HEK293 (cell line): ENCODE data around the gene TPI1.

Source experiments
- CTCF ChIA-PET: fragments of 350-600 bp; formaldehyde crosslinking; extraction: SDS; loops from one replicate; lab custom pipeline; 2021; ENCODE audit warnings: antibody characterized with exemption; lab: Yijun Ruan, JAX
- POLR2A ChIA-PET: fragments of 300-600 bp; formaldehyde crosslinking; extraction: SDS; loops from one replicate; lab custom pipeline; 2020; ENCODE audit warnings: antibody characterized with exemption, inconsistent platforms; lab: Yijun Ruan, JAX
- H3K27ac ChIP-seq: fragments of 200-500 bp; sonication (Bioruptor generic); 2 replicates; pipeline ENCODE4 v1.5.1; 2014; ENCODE audit warnings: low read depth, low read length, control low read depth, inconsistent platforms; ENCODE audit errors: extremely low read depth
- H3K36me3 ChIP-seq, 2 experiments: fragments of 200-500 bp in 1 of 2; sonication (Bioruptor generic) in 1 of 2; 1 replicate in 1 of 2; 2 replicates in 1 of 2; pipeline ENCODE4 v1.5.1; 2014 to 2017; ENCODE audit warnings: inconsistent platforms in 2 of 2, low read length in 2 of 2; ENCODE audit not compliant: control insufficient read depth in 2 of 2, insufficient read depth in 1 of 2
- H3K4me1 ChIP-seq: fragments of 200-500 bp; sonication (Bioruptor generic); 2 replicates; pipeline ENCODE4 v1.5.1; 2014; ENCODE audit warnings: mild to moderate bottlenecking, low read length, inconsistent platforms; ENCODE audit not compliant: control insufficient read depth, insufficient read depth
- H3K4me3 ChIP-seq: 2 replicates; pipeline ENCODE4 v1.5.1; 2011; ENCODE audit warnings: low read depth, mild to moderate bottlenecking, control low read depth, low read length, moderate library complexity
- H3K9me3 ChIP-seq: fragments of 200-500 bp; sonication (Bioruptor generic); 2 replicates; pipeline ENCODE4 v1.5.1; 2014; ENCODE audit warnings: low read depth, low read length, inconsistent platforms; ENCODE audit not compliant: control insufficient read depth, insufficient read depth
- CTCF ChIP-seq: fragments of 450-650 bp; formaldehyde crosslinking; IDR thresholded peaks from 2 replicates; pipeline ENCODE4 v1.5.1; 2016; ENCODE audit warnings: missing biosample characterization, missing genetic modification characterization
- GFI1B ChIP-seq: fragments of 450-650 bp; formaldehyde crosslinking; IDR thresholded peaks from 2 replicates; pipeline ENCODE4 v1.5.1; 2016; ENCODE audit warnings: missing biosample characterization, missing genetic modification characterization
- GLIS1 ChIP-seq: fragments of 450-650 bp; formaldehyde crosslinking; IDR thresholded peaks from 2 replicates; pipeline ENCODE4 v1.5.1; 2016; ENCODE audit warnings: missing biosample characterization, missing genetic modification characterization
- GLIS2 ChIP-seq: fragments of 450-650 bp; formaldehyde crosslinking; IDR thresholded peaks from 2 replicates; pipeline ENCODE4 v1.5.1; 2016; ENCODE audit warnings: missing biosample characterization, missing genetic modification characterization
- KLF9 ChIP-seq: fragments of 450-650 bp; formaldehyde crosslinking; IDR thresholded peaks from 2 replicates; pipeline ENCODE4 v1.5.1; 2016; ENCODE audit warnings: missing biosample characterization, missing genetic modification characterization, low read depth
- SP2 ChIP-seq: fragments of 450-650 bp; formaldehyde crosslinking; IDR thresholded peaks from 2 replicates; pipeline ENCODE4 v1.5.1; 2016; ENCODE audit warnings: missing biosample characterization, missing genetic modification characterization
- ZNF239 ChIP-seq: fragments of 450-650 bp; formaldehyde crosslinking; IDR thresholded peaks from 2 replicates; pipeline ENCODE4 v1.5.1; 2016; ENCODE audit warnings: missing biosample characterization, missing genetic modification characterization
- ZNF248 ChIP-seq: fragments of 450-650 bp; formaldehyde crosslinking; IDR thresholded peaks from 2 replicates; pipeline ENCODE4 v1.5.1; 2017; ENCODE audit warnings: missing biosample characterization, missing genetic modification characterization
- ZNF600 ChIP-seq: fragments of 450-650 bp; formaldehyde crosslinking; IDR thresholded peaks from 2 replicates; pipeline ENCODE4 v1.5.1; 2016; ENCODE audit warnings: missing biosample characterization, missing genetic modification characterization
- ZNF791 ChIP-seq: fragments of 450-650 bp; formaldehyde crosslinking; IDR thresholded peaks from 2 replicates; pipeline ENCODE4 v1.5.1; 2016; ENCODE audit warnings: missing biosample characterization, missing genetic modification characterization
- TF ChIP-seq, protein P1 (sequence below): fragments of 450-650 bp; formaldehyde crosslinking; IDR thresholded peaks from 2 replicates; pipeline ENCODE4 v1.5.1; 2016; ENCODE audit warnings: missing biosample characterization, missing genetic modification characterization
- TF ChIP-seq, protein P2 (sequence below): fragments of 450-650 bp; formaldehyde crosslinking; IDR thresholded peaks from 2 replicates; pipeline ENCODE4 v1.5.1; 2016; ENCODE audit warnings: missing biosample characterization, missing genetic modification characterization

The TPI1 gene

GRCh38 chr12:6823182-6824084 lies 43.9 kb upstream of the TPI1 start:
- TF ChIP-seq KLF9 (no peak), ZNF248 (tag by site-specific recombination) (no peak), GFI1B (tag by site-specific recombination) (no peak), GLIS1 (tag by site-specific recombination) (peak; percentile 71), SP2 (tag by site-specific recombination) (0 out of 2 replicates have a peak, but pooled peaks have one; percentile 10), GLIS2 (tag by site-specific recombination) (peak; percentile 24; the same call in 1 of the 2 replicates), ZNF239 (tag by site-specific recombination) (no peak)
- TF ChIP-seq, protein P1, sequence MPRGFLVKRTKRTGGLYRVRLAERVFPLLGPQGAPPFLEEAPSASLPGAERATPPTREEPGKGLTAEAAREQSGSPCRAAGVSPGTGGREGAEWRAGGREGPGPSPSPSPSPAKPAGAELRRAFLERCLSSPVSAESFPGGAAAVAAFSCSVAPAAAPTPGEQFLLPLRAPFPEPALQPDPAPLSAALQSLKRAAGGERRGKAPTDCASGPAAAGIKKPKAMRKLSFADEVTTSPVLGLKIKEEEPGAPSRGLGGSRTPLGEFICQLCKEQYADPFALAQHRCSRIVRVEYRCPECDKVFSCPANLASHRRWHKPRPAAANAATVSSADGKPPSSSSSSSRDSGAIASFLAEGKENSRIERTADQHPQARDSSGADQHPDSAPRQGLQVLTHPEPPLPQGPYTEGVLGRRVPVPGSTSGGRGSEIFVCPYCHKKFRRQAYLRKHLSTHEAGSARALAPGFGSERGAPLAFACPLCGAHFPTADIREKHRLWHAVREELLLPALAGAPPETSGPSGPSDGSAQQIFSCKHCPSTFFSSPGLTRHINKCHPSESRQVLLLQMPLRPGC (tag by site-specific recombination) = no peak
- Histone ChIP-seq H3K9me3 (no peaks in the 10 kb centered on the region), H3K4me1 (peaks cover 6% of the 10 kb centered on the region; the same call in 1 of the 2 replicates), H3K27ac (no peak overlapping the region), H3K4me3 (no peak overlapping the region), H3K36me3 (peaks cover 0 to 3% of the 10 kb centered on the region in 2 experiments; a peak in 1 of 3 replicates)
- ChIA-PET POLR2A (no interaction called here), CTCF (interaction anchor here (0.6 to 8.1 kb wide), 4 partner anchors 41 to 70 kb away, joined by 3 to 116 read pairs (median 18); partner anchors contain the start of gene MLF2)

DNA sequence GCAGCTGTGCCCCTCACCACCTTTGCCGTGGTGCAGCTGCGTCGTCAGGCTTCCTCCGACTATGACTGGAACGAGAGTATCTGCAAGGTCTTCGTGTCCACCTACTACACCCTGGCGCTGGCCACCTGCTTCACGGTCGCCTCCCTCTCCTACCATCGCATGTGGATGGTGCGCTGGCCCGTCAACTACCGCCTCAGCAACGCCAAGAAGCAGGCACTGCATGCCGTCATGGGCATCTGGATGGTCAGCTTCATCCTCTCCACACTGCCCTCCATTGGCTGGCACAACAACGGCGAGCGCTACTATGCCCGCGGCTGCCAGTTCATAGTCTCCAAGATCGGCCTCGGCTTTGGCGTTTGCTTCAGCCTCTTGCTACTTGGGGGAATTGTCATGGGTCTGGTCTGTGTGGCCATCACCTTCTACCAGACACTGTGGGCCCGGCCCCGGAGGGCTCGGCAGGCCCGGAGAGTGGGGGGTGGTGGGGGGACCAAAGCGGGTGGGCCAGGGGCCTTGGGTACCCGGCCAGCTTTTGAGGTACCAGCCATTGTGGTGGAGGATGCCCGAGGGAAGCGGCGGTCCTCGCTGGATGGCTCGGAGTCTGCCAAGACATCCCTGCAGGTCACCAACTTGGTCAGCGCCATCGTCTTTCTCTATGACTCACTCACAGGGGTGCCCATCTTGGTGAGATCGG lies 43.1 kb upstream of the TPI1 start:
- H3K36me3 ChIP-seq = peaks cover 0 to 3% of the 10 kb centered on the region in 2 experiments; a peak in 1 of 3 replicates
- no peak overlapping the region for H3K4me3 ChIP-seq
- no peak for TF ChIP-seq ZNF791 (tag by site-specific recombination)
- TF ChIP-seq CTCF (tag by site-specific recombination) = 0 out of 2 replicates have a peak, but pooled peaks have one; percentile 22
- TF ChIP-seq, protein P2, sequence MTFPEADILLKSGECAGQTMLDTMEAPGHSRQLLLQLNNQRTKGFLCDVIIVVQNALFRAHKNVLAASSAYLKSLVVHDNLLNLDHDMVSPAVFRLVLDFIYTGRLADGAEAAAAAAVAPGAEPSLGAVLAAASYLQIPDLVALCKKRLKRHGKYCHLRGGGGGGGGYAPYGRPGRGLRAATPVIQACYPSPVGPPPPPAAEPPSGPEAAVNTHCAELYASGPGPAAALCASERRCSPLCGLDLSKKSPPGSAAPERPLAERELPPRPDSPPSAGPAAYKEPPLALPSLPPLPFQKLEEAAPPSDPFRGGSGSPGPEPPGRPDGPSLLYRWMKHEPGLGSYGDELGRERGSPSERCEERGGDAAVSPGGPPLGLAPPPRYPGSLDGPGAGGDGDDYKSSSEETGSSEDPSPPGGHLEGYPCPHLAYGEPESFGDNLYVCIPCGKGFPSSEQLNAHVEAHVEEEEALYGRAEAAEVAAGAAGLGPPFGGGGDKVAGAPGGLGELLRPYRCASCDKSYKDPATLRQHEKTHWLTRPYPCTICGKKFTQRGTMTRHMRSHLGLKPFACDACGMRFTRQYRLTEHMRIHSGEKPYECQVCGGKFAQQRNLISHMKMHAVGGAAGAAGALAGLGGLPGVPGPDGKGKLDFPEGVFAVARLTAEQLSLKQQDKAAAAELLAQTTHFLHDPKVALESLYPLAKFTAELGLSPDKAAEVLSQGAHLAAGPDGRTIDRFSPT (tag by site-specific recombination) = 0 out of 2 replicates have a peak, but pooled peaks have one; percentile 26
- 0 out of 2 replicates have a peak, but pooled peaks have one; percentile 18 for TF ChIP-seq ZNF600
- H3K9me3 ChIP-seq = no peaks in the 10 kb centered on the region
- ChIA-PET CTCF (interaction anchor here (0.6 to 8.1 kb wide), 17 partner anchors 10 to 270 kb away, joined by 3 to 116 read pairs (median 4); partner anchors contain the start of genes LAG3, MLF2, PTMS and ZNF384), POLR2A (no interaction called here)
- H3K27ac ChIP-seq = no peak overlapping the region
- H3K4me1 ChIP-seq = peaks cover 6% of the 10 kb centered on the region; the same call in 1 of the 2 replicates
